HG03457 (cell line): ENCODE measurements around the gene ZMPSTE24.

Experiments
- ATAC-seq: cut with Tn5 transposase; IDR thresholded peaks from one replicate; pipeline ENCODE4 v1.9.1; 2021; ENCODE audit warnings: moderate number of reproducible peaks; ENCODE audit not compliant: unreplicated experiment

ZMPSTE24 gene

DNA sequence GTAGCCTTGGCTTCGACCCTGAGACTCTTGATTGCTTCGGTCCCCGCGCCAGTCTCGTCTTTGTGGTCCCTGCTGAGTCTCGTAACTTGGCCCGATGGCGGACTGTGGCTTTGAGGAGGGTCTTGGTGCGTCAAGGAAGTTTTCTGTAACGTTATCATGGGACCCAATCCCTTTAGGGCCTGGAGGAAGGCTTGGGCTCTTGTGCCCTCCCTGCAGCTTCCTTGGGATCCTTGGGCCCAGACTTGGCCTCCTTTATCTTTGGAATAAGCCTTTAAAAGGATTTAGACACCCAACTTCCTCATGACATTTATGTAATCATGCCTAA, 371 bp downstream of the ZMPSTE24 start:
- ATAC-seq = peak; percentile 2

DNA sequence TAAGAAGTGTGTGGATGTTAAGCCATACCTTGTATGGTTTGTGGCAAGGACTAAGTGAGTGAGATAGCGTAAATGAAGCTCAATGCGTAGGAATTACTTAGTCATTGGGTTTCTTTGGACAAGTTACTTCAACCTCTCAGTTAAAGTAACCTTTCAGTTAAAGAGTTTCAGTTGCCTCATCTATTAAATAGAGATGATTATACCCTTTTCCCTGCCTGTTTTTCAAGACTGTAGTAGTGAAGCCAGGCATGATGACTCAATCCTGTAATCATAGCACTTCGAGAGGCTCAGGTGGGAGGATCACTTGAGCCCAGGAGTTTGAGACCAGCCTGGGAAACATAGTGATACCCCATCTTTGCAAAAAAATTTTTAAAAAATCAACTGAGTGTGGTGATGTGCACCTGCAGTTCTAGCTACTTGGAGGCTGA, 6.3 kb downstream of the ZMPSTE24 start:
- no peak for ATAC-seq

DNA sequence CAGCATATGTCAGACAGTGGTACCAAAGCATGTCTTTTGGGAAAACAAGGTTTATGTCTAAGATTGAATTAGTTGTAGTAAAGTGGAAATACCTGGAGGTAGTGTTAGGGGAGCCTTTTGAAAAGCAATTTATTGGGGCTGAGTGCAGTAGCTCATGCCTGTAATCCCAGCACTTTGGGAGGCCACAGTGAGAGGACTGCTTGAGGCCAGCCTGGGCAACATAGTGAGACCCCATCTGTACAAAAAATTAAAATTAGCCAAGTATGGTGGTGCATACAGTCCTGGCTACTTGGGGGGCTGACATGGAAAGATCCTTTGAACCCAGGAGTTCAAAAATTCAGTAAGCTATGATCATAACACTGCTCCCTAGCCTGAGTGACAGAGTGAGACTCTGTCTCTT, 7.3 kb downstream of the ZMPSTE24 start:
- ATAC-seq = no peak

DNA sequence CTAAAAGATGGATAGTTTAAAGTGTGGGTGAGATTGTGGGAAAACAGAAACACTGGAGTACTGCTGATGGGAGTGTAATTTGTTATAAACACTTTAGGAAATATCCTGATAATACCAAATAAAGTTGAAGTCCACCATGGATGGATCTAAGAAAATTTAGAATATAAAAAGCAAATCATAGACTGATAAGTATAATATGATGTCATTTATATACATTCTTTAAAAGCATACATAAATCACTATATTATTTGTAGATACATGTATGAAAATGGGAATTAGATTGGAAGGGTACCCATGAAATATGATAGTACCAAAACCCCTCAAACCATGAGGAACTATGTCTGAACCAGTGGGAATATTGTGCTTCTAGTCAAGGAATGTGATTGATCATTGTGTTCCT, 7.9 kb downstream of the ZMPSTE24 start:
- no peak for ATAC-seq

DNA sequence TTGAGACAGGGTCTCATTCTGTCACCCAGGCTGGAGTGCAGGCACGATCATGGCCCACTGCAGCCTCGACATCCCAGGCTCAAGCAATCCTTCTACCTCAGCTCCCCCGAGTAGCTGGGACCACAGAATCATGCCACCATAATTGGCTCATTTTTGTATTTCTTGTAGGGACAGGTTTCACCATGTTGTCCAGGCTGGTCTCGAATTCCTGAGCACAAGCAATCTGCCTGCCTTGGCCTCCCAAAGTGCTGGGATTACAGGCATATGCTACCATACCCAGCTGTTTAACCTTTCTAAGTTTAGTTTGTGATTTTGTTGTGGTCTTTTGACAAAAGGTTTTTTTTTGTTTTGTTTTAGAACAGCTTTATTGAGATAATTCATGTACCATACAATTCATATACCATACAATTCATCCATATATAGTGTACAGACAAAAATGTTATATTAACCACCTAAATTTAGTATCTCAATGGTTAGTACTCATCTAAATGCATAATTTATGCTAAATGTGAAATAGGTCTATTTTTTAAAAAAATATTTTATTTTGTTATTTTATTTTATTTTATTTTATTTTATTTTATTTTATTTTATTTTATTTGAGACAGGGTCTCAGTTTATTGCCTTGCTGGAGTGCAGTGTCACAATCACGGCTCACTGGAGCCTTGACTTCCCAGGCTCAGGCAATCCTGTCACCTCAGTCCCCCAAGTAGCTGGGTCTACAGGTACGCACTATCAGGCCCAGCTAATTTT, 8.9 kb downstream of the ZMPSTE24 start:
- ATAC-seq = no peak

DNA sequence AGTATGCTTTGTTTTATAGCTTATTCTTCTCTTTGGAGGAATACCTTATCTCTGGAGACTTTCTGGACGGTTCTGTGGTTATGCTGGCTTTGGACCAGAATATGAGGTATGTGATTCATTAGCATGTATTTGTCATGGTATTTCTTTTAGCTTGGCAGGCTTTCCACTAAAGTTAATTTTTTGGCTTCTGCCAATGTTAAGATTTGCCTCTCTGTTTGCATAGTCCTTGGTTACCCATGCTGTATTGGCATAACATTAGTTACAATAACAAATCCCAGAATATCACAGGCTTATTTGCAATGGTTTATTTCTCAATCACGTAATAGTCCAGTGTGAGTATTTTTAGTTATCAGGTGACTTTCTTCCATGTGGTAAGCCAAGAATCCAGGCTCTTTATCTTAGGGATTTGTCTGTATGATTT, 9.7 kb downstream of the ZMPSTE24 start:
- ATAC-seq = no peak

DNA sequence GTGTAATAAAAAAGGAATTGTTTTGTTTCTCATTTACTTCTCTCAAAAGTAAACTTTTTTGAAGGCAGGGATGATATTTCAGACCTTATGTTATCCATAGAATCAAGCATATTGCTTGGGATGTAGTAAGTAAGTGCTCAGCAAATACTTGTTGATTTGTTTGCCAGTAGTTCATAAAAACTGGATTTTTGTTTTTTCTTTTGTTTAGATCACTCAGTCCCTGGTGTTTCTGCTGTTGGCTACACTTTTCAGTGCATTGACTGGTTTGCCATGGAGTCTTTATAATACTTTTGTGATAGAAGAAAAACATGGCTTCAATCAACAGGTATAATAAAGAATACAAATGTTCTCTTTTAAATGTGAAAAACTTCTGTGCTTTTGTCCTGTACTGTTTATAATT, 10.2 kb downstream of the ZMPSTE24 start:
- no peak for ATAC-seq

DNA sequence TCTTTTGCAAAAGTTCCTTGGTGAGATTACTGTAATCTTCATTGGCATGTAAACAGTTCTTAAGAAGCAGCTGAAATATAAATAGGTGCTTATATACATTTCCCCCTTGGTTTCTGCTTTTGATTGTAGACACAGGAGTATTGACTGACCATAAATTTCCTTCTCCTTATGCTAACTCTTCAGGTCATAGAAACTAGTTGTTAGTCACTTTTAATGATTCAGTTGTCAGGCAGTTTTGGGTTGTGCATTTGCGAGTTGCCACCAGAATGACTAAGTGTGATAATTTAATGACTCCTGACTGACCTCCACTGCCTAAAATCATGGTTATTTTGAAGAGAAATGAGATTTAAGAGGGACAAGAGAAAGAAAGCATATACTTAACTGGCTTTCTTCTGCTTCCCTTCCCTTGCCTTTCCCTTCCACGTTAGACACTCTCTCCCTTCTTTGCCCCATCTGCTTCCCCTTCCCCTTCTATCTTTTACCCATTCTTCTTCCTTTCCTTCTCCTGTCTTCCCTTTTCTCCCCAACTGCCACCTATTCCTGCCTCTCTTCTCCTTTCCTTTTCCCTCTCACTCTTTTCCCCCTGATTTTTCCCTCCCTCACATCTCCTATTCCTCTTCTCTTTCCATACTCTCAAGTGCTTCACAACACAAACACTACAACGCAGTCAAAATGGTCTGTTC, 12.3 kb downstream of the ZMPSTE24 start:
- ATAC-seq = no peak

DNA sequence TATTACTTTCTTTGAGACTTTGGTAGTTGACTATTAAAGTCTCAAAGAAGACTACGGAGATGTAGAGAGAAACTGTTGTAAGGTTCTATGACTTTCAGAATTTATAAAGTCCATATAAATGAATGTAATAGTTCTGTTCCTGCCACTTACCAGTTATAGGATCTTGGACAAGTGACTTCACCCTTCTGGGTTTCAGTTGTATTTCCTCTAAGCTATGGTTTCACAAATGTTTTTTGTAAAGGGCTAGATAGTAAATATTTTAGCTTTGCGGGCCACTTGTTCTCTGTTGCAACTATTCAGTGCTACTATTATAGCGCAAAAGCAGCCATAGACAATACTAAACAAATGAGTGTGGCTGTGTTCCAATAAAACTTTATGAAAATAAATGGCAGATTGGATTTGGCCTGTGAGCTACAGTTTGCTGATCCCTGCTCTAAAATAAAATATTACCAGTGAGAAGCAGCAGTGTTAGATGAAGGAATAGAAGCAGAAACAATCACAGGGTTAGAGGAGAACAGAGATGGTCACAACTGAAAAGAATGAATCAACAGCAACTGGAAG, 14.7 kb downstream of the ZMPSTE24 start:
- no peak for ATAC-seq

DNA sequence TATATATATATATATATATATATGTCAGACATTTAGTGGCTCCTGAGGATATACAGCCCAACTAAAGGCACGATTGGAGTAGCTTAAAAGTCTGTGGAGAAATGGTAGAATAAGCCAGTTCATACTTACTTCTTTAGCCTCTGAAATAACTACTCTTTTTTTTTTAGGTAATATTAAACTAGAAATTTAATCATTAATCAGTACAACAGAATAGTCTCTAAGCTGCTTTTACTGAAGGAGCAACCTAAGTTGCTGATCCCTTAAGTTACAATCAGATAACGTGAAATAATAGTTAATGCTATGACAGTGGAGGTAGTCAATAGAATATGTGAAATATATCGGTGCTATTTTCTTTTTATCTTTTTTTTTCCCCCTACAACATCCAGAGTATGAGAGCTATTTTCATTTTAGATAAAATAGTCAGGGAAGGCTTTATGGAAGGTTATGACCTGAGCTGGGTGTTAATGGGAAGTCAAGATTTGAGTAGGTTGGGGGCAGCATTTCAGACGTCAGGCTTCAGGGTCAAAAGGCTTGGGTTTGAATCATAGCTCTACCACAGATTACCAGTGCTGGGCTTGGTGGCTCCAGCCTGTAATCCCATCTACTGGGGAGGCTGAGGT, 15.6 kb downstream of the ZMPSTE24 start:
- no peak for ATAC-seq

DNA sequence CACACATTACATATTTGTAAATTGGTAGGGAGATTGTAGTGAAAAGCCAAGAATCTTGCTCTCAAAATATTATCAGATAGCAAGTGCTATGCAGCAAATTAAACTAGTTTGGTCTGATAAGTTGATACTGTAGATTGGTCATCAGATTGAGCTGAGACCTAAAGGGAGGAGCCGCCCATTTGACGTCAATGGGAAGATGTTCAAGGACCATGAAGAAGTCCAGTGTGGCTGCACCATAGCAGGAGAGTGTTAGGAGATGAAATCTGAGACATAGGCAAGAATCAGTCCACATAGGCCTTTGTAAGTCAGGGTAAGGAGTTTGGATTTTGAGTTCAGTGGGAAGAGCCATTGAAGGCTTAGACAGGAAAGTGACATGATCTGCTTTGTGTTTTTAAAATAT, 16.3 kb downstream of the ZMPSTE24 start:
- no peak for ATAC-seq

DNA sequence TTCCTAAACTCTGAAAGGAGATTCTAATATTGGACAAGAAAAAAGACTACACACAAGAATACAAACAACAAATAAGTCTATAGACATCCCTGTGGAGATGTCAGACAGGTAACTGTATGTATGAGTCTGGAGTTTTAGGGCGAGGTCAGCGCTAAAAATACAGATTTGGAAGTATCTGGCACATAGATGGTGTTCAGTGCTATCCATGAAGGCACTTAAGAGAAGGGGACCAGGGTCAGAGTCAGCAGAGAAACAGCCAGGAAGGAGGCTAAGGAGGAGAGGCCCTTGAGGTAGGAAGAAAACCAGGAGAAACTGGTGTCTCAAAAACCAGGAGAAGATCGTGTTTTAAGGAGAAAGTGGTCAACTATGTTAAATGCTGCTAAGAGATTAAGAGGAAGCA, 18.1 kb downstream of the ZMPSTE24 start:
- no peak for ATAC-seq

DNA sequence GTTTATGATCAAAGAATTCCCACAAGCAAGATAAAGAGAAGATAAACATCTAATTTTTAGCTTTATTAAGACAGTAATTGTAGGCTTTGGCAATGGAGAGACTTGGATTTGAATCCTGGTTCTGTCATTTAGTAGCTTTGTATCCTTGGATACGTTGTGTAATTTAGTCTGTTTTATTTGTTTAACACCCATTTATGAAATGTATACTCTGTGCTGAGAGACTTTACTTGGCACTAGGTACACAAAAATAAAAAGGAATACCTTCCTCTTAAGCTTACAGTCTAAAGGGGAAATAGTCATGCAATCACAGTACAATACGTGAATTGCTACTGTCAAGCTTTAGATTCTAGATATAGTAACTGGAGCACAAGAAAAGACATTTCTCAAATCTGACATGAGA, 23.8 kb downstream of the ZMPSTE24 start:
- no peak for ATAC-seq

DNA sequence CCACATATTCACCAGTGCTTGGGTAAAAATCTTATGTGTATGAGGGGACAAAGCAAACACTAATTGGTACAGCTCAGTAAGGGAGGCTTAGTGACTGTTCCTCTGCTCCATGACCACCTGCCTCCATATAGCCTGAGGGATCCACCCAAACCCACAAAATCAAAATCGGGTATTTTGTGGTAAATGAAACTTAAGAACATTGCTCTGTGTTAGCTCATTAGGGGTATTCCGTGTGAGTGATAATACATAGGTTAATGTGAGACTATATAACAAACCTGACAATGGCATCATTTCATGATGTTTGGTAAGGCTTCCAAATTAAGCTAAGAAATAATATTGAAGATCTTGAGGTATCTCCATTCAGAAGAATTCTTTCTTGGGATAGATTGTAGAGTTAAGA, 33.3 kb downstream of the ZMPSTE24 start:
- ATAC-seq = no peak

DNA sequence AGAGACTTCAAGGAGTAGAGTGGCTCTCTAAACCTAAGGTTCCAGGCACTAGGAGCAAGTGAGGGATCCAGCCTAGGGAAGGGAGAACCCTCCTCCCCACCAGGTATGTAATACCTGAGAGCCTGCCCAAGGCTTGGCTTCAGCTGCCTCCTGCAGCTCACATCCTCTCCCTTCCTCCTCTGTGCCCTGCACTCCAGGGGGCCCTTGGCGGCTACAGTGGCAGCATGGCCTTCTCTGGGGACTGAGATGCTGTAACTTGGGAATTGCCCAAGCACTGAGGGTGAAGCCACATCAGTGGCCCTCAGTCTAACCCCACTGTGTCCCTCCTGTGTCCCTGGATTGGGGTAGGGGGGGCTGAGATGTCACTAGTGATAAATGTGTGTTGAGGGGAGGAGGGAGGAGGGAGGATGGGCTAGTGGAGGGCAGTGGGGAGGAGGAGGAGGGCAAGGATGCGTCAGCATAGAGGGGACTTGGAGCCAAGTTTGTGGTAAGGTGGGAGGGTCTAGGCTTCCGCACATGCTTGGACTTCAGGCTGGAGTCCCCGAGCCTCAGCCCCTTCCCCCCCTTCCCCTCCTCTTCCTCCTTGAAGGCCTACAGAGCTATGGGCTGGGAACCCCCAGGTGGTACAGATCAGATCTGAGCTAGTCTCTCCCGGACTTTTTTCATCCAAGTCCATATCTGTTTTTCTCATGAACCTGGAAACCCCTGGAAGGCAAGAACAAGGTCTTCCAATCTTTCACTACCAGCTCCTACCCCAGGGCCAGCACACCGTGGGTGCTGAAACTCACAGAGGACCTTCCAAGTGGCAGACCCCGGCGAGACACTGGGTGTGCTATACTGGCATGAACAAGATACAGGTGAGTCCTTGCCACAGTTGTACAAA, 41.6 kb downstream of the ZMPSTE24 start:
- ATAC-seq = no peak

DNA sequence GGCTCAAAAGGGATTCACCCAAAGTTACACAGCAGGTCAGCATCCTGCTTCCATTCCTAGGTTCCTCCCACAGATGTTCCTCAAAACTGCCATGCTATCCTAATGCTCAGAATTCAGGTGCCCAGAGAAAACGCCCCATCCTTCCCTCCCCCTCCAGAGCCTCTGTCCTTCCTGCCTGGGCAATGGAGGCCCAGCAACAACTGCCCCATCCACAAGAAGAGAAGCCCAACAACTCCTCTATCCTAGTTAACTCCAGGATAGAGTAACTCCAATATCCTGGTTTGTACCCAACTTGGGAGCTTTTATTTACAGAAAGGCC, 42.2 kb downstream of the ZMPSTE24 start:
- ATAC-seq = no peak

DNA sequence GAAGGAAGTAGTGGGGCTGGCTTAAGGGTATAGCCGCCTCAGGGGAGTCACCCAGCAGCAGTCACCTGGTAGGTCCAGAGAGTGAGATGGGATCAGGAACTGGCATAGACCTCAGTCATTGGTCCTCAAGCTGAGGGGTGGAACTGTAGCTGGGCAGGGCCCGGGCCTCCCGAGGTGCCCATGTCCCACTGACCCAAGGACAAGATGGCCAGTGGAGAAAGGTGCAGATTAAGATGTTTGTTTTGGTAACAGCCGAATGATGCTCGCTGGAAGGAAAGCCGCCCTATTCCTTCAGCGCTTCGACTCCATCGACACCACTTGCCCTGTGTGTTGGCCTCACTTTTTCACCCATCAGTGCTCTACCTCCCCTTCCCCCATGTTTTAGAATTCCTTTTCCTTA, 42.6 kb downstream of the ZMPSTE24 start:
- ATAC-seq = no peak

DNA sequence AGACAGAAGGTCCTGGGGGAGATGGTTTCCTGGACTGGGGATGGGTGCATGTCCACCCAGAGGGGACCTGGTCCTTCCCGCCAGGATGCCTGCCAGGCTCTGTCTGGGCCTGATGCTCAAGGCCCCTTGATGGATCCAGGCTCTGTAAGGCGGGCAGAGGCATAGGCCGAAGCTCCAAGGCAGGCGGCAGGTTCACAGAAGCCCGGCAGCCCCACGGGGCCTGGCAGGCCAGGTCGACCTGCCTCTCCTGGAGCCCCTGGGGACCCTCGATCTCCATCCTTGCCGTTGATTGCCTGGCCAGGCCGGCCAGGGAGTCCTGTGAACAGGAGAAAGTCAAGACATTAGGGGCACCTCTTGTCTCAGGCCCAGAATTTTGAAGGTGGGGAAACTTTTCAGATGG, 43.0 kb downstream of the ZMPSTE24 start:
- no peak for ATAC-seq

DNA sequence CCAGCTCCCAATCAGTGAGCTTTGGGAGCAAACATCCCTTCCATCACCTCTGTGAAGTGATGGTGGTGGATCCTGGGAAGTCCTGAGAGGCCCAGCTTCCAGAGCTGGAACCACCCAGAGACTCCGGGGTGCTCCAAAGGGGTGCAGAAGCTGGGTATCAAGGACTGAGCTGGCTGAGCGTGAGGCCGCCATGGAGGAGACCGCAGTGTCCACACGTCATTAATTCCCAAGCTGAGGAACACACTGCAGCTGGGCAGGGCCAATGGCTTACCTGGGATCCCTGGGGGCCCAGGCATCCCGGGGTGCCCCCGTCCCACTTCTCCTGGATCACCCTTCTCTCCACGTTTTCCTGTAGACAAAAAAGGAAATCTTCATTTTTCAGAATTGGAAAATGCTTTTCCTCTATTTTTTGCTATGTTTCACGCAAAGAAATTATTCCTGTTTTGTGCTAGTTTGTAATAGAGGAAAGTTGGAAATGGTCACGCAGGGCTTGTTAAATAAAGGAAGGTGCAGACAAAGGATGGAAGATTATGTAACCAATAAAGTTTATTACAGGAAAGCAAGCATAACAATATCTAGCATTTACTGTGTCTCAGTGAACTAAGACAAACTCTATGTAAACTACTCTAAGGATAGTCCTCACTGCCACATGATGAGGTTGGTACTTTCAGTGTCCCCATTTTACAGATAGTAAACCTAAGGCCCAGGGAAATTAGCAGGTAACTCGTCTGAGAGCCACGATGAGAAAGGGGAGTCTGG, 43.7 kb downstream of the ZMPSTE24 start:
- ATAC-seq = no peak

DNA sequence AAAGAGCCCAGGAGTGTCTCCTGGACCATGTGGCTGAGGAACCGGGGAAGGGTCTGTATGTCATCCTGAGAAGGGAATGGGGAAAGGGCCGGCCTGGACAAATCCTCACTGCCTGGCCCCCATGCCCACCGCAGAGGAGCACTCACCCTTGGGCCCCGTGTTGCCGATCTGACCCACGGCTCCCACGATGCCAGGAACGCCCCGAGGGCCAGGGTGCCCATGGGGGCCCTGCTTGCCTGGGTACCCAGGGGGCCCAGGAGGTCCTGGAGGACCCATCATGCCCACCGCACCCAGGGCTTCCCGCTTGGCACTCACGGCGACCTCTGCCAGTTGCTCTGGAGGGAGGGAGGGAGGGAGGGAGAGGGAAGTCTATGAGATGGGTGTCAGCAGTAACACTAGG, 44.4 kb downstream of the ZMPSTE24 start:
- ATAC-seq = no peak
